ENCODE data around the gene PKM.

- TF ChIP-seq CTCF (IDR thresholded peaks at IDR 0.05), result no peak
- TF ChIP-seq POLR2AphosphoS5 (IDR thresholded peaks at IDR 0.05), result no peak
- no peak for TF ChIP-seq EP300 (IDR thresholded peaks at IDR 0.05)
These were observed 41.6 kb downstream of the PKM start for GRCh38 chr15:72189250-72189902.
